Prostate gland (tissue), 2 donors: ENCODE measurements around the gene WDR41.

Experiments used
- CTCF ChIP-seq, 4 experiments: fragments of 200-600 bp in 2 of 4; fragments of 450-650 bp in 2 of 4; sonication (generic) in 2 of 4; IDR thresholded peaks; 1 replicate in 3 of 4; 2 replicates in 1 of 4; pipeline ENCODE4 v1.5.1; 2016 to 2019; ENCODE audit warnings: antibody characterized with exemption in 4 of 4, mild to moderate bottlenecking in 2 of 4, moderate library complexity in 2 of 4
- POLR2A ChIP-seq: fragments of 450-650 bp; IDR thresholded peaks from one replicate; pipeline ENCODE4 v1.6.1; 2016; ENCODE audit warnings: antibody characterized with exemption, mild to moderate bottlenecking

- TF ChIP-seq CTCF (IDR thresholded peaks at IDR 0.05) (no peak), POLR2A (no peak)
These were observed 511 bp upstream of the WDR41 start for GRCh38 chr5:77492653-77493000.
